Measurements from ENCODE around the gene ZIC4.

- TF ChIP-seq CTCF (IDR thresholded peaks at IDR 0.05), result peak in 1 of 3 experiments; percentile 21
- no peak for TF ChIP-seq POLR2A (IDR thresholded peaks at IDR 0.05)
Observed at GRCh38 chr3:147384210-147385058, 21.9 kb downstream of the ZIC4 start.
